OCI-LY1 (cell line): ENCODE results near the gene ZNF554.

Experiments used
- H2AFZ ChIP-seq: fragments of 200-600 bp; sonication (generic), shearing (Covaris generic); 2 replicates; pipeline ENCODE4 v1.6.0; 2014; ENCODE audit warnings: antibody characterized with exemption, mild to moderate bottlenecking, low read length
- H3F3A ChIP-seq: fragments of 200-600 bp; sonication (generic), shearing (Covaris generic); 2 replicates; pipeline ENCODE4 v1.6.0; 2014; ENCODE audit warnings: mild to moderate bottlenecking, antibody characterized with exemption, low read length, moderate library complexity; ENCODE audit not compliant: insufficient read depth
- H3K27ac ChIP-seq: fragments of 200-600 bp; sonication (generic); 2 replicates; pipeline ENCODE4 v1.5.1; 2014; ENCODE audit warnings: low read length, mixed run types, mild to moderate bottlenecking, low read depth; ENCODE audit not compliant: poor library complexity, severe bottlenecking
- H3K27me3 ChIP-seq: fragments of 200-600 bp; sonication (generic); 2 replicates; pipeline ENCODE4 v1.6.0; 2014; ENCODE audit warnings: antibody characterized with exemption, mild to moderate bottlenecking, low read length, moderate library complexity; ENCODE audit not compliant: insufficient read depth
- H3K36me3 ChIP-seq: fragments of 200-600 bp; sonication (generic); 2 replicates; pipeline ENCODE4 v1.6.1; 2014; ENCODE audit warnings: mild to moderate bottlenecking, antibody characterized with exemption, low read length, moderate library complexity, mixed read lengths; ENCODE audit not compliant: insufficient read depth
- H3K4me1 ChIP-seq: fragments of 200-600 bp; sonication (generic); 2 replicates; pipeline ENCODE4 v1.5.1; 2014; ENCODE audit warnings: mild to moderate bottlenecking, low read length, moderate library complexity; ENCODE audit not compliant: insufficient read depth, severe bottlenecking
- H3K4me2 ChIP-seq: fragments of 200-600 bp; sonication (generic), shearing (Covaris generic); 2 replicates; pipeline ENCODE4 v1.6.1; 2014; ENCODE audit warnings: low read length
- H3K4me3 ChIP-seq: fragments of 200-600 bp; sonication (generic); 2 replicates; pipeline ENCODE4 v1.5.1; 2014; ENCODE audit warnings: low read length, low read depth, mild to moderate bottlenecking, mixed read lengths; ENCODE audit not compliant: poor library complexity, severe bottlenecking
- H3K79me2 ChIP-seq: fragments of 200-600 bp; shearing (Covaris generic); 2 replicates; pipeline ENCODE4 v1.6.1; 2016; ENCODE audit warnings: mixed run types, low read length, mixed read lengths; ENCODE audit not compliant: insufficient read depth
- H3K9ac ChIP-seq: fragments of 200-600 bp; sonication (generic), shearing (Covaris generic); 2 replicates; pipeline ENCODE4 v1.6.1; 2014; ENCODE audit warnings: mild to moderate bottlenecking, low read length, mixed read lengths
- H3K9me2 ChIP-seq: fragments of 200-600 bp; sonication (generic), shearing (Covaris generic); 2 replicates; pipeline ENCODE4 v1.6.1; 2014; ENCODE audit warnings: low read depth, mild to moderate bottlenecking, low read length, mixed read lengths
- H3K9me3 ChIP-seq: fragments of 200-600 bp; shearing (Covaris generic); 2 replicates; pipeline ENCODE4 v1.6.1; 2014; ENCODE audit warnings: low read length, mixed read lengths
- H4K20me1 ChIP-seq: fragments of 200-600 bp; sonication (generic), shearing (Covaris generic); 2 replicates; pipeline ENCODE4 v1.6.0; 2016; ENCODE audit warnings: mild to moderate bottlenecking, low read length; ENCODE audit not compliant: insufficient read depth
- CTCF ChIP-seq: fragments of 200-600 bp; sonication (generic), shearing (Covaris generic); IDR thresholded peaks from 2 replicates; pipeline ENCODE4 v1.5.1; 2017; ENCODE audit warnings: mild to moderate bottlenecking, antibody characterized with exemption, low read length, moderate library complexity, mixed read lengths
- EZH2 ChIP-seq: fragments of 200-600 bp; sonication (generic), shearing (Covaris generic); IDR thresholded peaks from 2 replicates; pipeline ENCODE4 v1.8.0; 2017; ENCODE audit warnings: borderline replicate concordance, mixed run types, mild to moderate bottlenecking, antibody characterized with exemption, low read length, moderate library complexity, mixed read lengths

The ZNF554 gene

GRCh38 chr19:2804156-2805004 lies 15.3 kb upstream of the ZNF554 start:
- no peaks in the 10 kb centered on the region for H3K79me2 ChIP-seq
- H3F3A ChIP-seq = no peaks in the 10 kb centered on the region
- H3K4me1 ChIP-seq = no peaks in the 10 kb centered on the region
- no peaks in the 10 kb centered on the region for H3K9me2 ChIP-seq
- no peak overlapping the region for H3K27ac ChIP-seq
- TF ChIP-seq CTCF (no peak), EZH2 (no peak)
- H3K9ac ChIP-seq = no peak overlapping the region
- no peak overlapping the region for H2AFZ ChIP-seq
- H4K20me1 ChIP-seq = no peaks in the 10 kb centered on the region
- H3K4me3 ChIP-seq = no peak overlapping the region
- no peaks in the 10 kb centered on the region for H3K9me3 ChIP-seq
- H3K4me2 ChIP-seq = no peak overlapping the region
- no peaks in the 10 kb centered on the region for H3K27me3 ChIP-seq
- H3K36me3 ChIP-seq = peaks cover 95% of the 10 kb centered on the region

- H3K79me2 ChIP-seq = no peaks in the 10 kb centered on the region
- no peaks in the 10 kb centered on the region for H3K9me3 ChIP-seq
- H2AFZ ChIP-seq = no peak overlapping the region
- H4K20me1 ChIP-seq = no peaks in the 10 kb centered on the region
- H3K27me3 ChIP-seq = no peaks in the 10 kb centered on the region
- no peak overlapping the region for H3K9ac ChIP-seq
- no peaks in the 10 kb centered on the region for H3K4me1 ChIP-seq
- no peak overlapping the region for H3K4me3 ChIP-seq
- no peak overlapping the region for H3K4me2 ChIP-seq
- no peaks in the 10 kb centered on the region for H3K9me2 ChIP-seq
- TF ChIP-seq EZH2 = no peak
- no peak for TF ChIP-seq CTCF
- no peak overlapping the region for H3K27ac ChIP-seq
- H3F3A ChIP-seq = no peaks in the 10 kb centered on the region
- H3K36me3 ChIP-seq = peaks cover 93% of the 10 kb centered on the region
Observed at GRCh38 chr19:2805261-2805900, 14.3 kb upstream of the ZNF554 start.

GRCh38 chr19:2805991-2806649 lies 13.5 kb upstream of the ZNF554 start:
- no peak overlapping the region for H3K4me2 ChIP-seq
- H3K9ac ChIP-seq = no peak overlapping the region
- no peak overlapping the region for H3K4me3 ChIP-seq
- no peaks in the 10 kb centered on the region for H3F3A ChIP-seq
- H3K36me3 ChIP-seq = peaks cover 93% of the 10 kb centered on the region
- no peaks in the 10 kb centered on the region for H3K27me3 ChIP-seq
- no peaks in the 10 kb centered on the region for H3K9me2 ChIP-seq
- H3K79me2 ChIP-seq = no peaks in the 10 kb centered on the region
- H3K4me1 ChIP-seq = no peaks in the 10 kb centered on the region
- H3K9me3 ChIP-seq = no peaks in the 10 kb centered on the region
- H3K27ac ChIP-seq = no peak overlapping the region
- no peaks in the 10 kb centered on the region for H4K20me1 ChIP-seq
- H2AFZ ChIP-seq = no peak overlapping the region
- TF ChIP-seq CTCF = no peak
- no peak for TF ChIP-seq EZH2
